CD4-positive, alpha-beta T cell treated with Interleukin-15 for 4 hours (primary cell): ENCODE results near the gene UGT8.
"Not testable (repeated sequence)": the region's sequence is repeated elsewhere in the genome, so short reads cannot be mapped to it uniquely, and the experiment has no call there.

Source experiments
- DNase-seq: peaks from one replicate; pipeline ENCODE4 v3.0.0-alpha.2; 2020; ENCODE audit warnings: low spot score

UGT8 gene, protein sequence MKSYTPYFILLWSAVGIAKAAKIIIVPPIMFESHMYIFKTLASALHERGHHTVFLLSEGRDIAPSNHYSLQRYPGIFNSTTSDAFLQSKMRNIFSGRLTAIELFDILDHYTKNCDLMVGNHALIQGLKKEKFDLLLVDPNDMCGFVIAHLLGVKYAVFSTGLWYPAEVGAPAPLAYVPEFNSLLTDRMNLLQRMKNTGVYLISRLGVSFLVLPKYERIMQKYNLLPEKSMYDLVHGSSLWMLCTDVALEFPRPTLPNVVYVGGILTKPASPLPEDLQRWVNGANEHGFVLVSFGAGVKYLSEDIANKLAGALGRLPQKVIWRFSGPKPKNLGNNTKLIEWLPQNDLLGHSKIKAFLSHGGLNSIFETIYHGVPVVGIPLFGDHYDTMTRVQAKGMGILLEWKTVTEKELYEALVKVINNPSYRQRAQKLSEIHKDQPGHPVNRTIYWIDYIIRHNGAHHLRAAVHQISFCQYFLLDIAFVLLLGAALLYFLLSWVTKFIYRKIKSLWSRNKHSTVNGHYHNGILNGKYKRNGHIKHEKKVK

DNA sequence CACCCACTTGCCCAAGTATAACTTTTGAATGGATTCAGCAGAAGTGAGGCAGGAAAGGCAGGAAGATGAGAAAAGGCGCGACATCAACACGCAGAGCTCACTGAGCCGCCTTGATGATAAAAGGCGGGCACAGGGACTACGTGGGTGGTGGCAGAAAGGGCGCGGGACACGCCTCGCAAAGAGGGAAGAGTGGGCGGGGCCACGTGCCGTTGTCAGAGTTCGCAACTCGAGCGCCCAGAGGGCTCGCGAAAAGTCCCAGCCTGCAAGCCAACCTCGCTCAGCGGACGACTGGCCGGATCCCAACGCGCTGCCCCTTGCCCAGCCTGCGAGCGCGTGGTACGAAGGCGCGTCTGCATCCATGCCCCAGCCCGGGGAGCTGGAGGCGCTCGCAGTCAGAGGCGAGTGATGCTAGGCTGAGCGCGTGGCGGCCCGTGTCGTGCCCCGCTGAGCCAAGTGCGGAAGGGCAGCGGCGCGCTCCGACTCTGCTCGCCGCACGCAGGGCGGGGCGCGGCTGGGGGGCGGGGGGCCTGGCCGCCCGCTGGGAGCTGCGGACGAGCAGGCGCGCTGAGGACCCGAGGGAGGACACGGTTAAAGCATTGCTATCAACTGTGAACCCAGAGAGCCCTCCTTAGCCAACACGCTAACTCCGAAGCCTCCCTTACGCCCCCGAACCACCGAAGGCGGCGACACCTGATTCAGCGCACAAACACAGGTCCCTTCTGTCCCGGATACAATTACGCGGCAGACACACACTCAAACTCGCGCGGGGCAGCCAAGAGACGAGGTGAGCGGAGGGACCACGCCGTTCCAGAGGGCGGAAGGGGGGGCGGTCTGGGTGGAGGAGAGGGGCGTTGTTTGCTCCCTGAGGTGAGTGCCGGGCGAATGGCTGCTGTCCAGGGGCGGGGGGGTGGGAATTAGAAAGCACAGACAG lies at the start of gene UGT8:
Gene UGT8, plus strand, starts transcription at position 617 of the 931 bp plus-strand sequence. CDS start 24,074 bp downstream, outside the sequence.
- peak; percentile 12 for DNase-seq

DNA sequence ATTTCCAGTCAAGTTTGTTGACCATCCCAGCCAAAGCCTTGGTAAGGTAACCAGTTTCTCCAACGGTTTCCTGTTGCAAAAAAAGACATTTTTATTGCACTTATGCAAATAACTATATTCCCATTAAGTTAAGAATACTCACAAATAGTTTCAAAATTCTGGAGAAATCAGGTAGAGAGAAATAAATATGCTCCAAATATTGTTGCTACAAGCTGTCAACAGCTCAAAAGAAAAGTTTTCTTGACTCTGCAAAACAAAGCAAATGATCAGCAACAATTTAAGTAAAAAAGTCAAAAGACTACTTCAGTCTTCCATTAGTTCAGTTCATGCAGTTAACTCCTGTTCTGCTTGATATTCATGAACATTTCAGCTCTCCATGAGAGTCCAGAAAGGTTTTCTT lies 49.0 kb upstream of the UGT8 start:
- DNase-seq = no peak

DNA sequence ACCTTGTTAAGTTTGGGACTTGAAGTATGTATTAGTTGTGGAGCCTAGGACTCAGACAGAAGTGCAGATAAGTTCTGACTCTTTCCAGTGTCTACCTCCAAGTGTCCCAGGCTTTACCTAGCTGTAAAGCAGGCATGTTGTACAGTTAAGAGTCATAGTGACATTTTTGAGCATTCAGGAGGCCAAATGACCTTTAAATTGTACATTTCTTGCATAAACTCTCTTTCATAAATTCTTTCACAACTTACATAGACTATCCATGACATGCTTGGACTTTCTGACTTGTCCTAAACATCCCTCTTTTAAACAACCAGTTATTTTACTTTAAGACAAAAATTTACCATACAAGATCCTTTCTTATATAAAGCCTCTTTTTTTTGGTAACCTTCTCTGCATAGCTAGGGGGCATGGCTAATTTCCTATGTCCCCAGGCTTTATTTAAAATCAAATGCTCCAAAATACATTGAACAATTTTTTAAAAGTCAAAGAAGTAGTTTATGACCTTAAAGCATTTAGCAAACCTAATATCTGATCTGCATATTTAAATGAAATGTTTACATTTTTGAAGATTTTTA lies 40.1 kb upstream of the UGT8 start:
- DNase-seq = no peak

DNA sequence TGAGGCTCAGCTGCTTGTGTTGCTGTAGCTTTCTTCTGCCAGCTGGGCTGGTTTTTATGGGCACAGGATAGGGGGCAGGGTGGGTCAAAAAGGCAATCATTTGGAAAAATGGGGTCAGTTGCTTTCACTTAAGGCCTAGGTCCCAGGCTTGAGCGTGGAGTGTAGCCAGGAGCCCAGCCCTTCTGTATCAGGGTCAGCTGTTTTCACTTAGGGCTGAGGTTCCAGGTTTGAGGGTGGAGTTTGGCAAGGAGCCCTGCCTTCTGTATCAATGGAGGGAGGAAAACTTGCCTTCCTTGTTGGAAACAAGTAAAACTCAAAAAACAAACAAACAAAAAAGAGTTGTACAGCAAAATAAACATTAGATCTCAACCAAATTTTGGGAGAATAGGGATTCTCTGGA lies 37.0 kb upstream of the UGT8 start:
- DNase-seq = no peak

DNA sequence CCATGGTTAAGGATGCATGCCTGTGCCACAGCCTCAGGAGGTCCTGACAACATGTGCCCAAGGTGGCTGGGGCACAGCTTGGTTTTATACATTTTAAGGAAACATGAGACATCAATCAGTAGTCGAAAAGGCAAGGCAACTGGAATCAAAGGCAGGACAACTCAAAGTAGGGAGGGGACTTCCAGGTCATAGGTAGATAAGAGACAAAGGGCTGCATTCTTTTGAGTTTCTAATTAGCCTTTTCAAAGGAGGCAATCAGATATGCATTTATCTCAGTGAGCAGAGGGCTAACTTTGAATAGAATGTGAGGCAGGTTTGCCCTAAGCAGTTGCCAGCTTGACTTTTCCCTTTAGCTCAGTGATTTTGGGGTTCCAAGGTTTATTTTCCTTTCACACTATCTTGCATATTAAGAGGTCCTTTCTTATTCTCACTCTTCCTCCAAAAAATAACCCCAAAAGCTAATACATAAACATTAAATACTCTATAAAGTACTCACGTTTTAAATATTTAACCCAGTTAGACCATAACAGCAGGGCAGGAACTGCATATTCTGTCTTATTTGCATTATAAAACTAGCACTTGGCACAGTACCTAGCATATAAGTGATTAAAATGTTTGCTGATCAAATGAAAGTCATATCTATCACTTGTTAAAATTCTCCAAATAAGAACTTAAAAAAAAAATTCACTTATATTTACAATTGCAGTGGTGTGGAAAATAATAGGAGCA lies 36.3 kb upstream of the UGT8 start:
- DNase-seq = no peak

DNA sequence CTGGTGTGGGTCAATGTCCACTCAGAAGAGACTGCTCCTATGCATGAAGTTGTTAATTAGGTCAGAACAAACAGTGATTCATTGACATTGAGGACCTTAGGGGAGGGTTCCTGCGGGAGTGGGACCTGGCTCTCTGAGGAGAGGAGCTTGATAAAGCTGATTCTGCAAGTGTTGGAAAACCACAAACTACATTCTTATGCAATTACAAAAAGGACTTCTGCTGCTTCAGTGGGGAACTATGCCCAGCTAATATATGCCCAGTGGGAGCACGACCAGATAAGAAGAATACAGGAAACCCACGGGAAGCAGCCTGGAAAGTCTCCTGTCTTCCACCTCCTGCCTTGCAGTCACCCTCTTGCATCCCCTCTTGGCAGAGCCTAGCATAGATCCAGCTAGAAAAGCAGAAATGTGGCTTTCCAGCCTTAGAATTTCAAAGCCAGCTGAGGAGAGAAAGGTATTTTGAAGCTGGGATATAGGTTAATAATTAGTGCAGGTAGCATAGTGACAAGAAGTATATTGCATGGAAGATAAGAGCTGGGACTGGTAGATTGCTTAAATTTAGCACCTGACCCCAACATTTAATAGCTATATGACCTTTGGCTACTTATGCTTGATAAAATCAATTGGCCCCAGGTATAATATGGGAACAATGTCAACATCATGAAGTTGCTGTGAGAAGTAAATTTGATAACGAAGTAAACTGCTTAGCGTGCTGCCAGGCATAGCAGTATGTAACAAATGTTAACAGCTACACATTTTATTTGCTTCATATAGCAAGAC lies 34.9 kb upstream of the UGT8 start:
- DNase-seq = no peak

DNA sequence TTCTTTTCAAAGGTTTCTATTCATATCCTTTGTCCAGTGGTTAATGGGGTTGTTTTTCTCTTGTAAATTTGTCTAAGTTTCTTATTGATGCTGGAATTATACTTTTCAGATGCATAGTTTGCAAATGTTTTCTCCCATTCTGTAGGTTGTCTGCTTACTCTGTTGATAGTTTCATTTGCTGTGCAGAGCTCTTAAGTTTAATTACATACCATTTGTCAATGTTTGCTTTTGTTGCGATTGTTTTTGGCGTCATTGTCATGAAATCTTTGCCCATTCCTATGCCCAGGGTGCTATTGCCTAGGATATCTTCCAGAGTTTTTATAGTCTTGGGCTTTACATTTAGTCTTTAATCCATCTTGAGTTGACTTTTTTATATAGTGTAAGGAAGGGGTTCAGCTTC lies 21.2 kb upstream of the UGT8 start:
- DNase-seq = no peak

DNA sequence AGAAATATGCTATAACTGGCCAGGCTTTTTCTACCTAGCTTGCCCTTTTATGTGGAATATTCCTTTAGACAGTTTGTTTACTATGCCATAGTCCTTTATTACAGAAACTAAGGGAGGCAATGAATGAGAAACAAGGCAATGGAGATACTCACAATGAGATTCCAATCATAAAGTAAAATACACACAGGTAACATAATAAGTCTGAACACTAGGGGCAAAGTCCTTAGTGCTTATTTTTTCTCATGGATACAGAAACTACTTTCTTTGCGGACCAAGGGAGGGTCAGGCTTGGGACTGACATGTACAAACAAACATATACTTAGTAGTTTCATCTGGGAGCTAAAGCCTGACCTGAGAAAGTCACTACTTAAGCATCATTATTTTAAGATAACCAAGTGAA lies 16.0 kb upstream of the UGT8 start:
- DNase-seq = no peak

DNA sequence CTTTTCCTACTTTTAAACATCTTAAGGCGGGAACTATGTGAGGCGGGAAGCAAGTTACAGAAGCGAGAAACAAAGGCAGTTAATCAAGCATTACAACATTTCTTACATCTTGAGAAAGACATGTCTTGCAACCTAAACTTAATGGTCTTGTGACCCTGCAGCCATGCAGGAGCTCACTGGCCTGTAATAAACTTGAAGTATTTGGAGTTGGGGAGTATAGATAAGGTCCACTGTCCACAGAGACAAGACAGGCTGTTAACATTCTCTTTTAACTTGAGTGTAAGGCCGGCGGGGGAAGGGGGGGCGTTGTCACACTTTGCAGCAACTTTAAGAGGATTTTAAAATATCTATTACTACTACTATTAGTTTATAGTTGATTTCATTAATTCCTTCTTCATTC lies 10.3 kb upstream of the UGT8 start:
- DNase-seq = no peak

DNA sequence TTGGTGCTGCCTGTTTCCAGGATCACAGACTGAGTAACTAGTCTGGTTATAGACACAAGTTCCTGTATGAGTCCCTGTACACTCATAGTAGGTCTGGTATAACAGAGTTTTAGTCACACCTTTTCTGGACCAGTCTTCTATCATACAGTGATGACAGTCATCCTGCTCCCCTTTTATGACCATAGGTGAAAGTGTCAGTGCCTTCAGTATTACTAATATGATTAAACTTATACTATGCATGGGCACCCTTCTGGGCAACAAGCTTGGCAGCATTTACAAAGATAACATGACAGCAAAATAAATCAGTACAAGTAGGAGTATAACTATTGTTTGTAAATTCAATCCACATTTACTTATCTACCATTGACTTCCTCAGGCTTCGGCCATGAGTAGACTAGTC lies 8.2 kb upstream of the UGT8 start:
- not testable (repeated sequence) for DNase-seq

DNA sequence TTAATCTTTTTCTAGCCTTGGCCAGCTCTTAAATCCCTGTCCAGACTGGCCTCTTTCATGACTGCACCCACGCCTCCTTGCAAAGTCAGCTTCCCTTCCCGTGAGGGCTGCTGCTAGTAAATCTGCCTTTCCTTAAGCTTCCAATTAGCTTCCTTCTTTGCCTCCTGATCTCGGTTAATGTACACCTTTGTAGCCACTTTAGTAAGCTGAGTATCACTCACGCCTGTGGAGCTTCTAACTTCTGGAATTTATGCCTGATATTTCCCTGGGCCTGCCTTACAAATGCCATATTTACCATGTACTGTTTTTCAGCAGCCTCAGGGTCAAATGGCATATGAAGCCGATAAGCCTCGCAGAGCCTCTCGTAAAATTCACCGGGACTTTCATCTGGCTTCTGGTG lies 5.1 kb upstream of the UGT8 start:
- DNase-seq = no peak

DNA sequence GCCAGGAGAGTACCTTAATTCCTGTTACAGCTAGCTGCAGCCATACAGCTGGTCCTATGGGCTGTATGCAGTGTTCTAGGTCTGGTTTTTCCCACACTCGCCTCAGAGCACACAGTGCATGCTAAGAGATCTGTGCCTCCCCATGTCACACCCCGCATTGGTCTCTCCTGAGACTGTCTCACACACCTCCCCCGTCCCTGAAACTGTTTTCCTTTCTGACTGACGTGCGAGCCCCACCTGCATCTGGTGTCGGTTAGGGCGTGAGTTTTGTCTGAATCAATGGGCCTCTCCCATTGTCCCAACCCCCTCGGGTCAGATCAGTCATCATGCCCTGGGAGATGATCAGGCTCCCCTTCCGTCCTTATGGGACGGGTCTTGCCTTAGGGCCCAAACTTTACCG lies 3.4 kb upstream of the UGT8 start:
- DNase-seq = no peak

DNA sequence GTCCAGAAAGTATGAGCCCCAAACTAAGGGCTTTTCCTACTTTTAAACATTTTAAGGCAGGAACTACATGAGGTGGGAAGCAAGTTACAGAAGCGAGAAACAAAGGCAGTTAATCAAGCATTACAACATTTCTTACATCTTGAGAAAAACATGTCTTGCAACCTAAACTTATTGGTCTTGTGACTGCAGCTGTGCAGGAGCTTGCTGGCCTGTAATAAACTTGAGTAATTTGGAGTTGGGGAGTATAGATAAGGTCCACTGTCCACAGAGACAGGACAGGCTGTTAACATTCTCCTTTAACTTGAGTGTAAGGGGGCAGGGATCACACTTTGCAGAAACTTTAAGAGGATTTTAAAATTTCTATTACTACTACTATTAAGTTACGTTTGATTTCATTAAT lies 2.7 kb upstream of the UGT8 start:
- no peak for DNase-seq

DNA sequence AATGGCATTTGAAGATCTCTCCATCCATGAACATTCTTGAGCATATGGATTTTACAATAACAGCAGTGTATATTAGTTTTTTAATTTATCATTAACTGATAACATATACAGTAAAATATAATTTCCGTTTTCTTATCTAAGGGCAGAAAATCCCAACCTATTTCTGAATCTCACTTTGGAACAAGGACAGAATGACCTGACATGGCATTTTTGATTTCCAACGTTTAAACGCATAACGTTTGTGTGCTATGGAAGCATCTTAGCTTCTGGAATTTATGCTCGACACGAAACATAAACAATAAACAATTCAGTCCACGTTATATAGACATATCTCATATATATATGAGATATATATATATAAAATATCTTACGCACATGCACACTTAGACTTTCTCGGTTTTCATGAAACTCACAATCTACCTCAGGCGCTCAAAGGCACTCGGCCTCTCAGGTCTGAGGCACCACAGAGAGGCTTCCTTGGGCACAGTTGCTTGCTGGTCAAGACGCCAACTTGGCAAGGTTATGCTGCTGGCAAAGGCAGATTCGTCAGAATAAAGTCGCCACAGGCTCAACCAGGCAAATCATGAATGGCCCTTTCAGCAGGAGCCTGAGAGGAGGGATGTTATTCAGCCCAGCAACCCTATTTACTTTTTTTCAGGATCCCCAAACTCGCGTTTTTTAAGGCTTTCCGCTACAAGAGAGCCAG lies 1.0 kb upstream of the UGT8 start:
- no peak for DNase-seq

DNA sequence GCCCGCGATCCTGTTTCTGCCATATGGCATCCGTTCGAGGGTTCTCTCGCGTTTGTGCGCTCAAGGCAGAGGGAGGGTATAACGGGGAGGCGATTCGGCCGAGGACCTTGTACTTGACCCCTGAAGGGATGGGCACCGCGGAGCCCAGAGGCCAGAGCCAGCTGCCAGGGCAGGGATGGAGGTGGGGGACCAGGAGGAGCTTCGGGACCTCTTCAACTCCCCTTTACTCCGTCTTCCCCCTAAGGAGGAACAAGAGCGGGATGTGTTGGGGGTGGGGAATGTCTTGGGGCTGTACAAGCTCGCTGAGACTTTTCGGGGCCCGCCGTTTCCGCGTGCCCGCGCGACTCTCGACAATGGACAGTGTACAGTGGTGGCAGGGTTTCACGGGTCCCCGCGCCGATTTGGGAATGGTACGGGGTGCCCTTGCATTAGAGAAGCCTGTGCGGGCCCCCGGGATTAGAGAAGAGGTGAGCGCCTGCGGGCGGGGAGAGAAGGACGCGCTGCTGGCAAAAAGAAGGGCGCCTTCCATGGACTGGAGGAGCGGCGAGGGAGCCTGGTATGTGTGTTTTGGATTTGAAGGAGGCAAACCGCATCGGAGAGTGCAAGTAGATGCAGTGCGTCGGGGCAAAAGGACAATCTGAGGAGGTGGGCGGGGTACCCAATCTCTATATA lies 760 bp downstream of the UGT8 start:
- DNase-seq = no peak

DNA sequence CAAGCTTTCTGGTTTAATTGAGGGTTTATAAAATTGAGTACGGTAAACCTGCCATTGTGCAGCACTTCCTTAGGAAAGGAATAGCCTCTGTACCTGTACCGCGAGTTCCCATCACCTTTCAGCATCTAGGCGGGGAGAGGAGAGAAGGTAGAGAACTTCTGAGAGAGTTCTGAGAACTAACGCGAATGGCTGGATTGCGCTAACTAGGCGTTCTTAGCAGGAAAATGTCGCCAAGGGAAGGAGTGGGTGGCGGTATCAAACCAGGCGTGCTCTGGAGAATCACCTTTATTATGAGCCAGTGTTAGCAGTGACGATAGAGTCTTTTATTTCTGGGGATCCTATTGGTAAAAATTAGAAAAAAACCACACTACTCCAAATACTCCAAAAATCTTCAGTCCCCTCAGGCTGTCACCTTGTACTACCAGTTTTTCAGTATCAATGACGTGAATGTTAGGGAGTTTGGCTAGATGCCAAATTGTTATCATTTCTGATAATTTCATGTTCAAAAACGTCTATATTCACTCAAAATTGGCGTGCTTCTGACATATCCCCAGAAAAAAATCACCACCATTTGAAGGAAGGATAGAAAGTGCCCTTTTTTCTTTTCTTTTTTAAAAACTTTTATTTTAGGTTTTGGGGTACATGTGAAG lies 1.4 kb downstream of the UGT8 start:
- DNase-seq = no peak

DNA sequence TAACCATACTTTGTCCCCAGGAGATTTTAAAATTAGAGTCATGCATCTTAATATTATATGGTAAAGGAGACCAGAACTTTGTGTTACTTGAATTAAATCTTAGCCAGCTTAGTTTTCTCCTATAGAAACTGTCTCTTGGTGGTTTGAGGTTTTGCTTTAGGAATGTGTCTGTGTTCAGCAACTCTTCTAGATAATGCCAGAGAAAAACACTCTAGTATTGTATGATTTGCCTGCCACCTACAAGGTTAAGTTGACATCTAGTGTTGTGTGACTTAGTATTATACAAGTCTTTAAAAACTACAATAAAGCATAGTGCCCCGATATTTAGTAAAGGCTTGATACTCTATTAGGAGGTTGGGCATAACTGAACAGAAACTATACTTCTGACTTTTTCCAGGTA lies 2.1 kb downstream of the UGT8 start:
- no peak for DNase-seq

DNA sequence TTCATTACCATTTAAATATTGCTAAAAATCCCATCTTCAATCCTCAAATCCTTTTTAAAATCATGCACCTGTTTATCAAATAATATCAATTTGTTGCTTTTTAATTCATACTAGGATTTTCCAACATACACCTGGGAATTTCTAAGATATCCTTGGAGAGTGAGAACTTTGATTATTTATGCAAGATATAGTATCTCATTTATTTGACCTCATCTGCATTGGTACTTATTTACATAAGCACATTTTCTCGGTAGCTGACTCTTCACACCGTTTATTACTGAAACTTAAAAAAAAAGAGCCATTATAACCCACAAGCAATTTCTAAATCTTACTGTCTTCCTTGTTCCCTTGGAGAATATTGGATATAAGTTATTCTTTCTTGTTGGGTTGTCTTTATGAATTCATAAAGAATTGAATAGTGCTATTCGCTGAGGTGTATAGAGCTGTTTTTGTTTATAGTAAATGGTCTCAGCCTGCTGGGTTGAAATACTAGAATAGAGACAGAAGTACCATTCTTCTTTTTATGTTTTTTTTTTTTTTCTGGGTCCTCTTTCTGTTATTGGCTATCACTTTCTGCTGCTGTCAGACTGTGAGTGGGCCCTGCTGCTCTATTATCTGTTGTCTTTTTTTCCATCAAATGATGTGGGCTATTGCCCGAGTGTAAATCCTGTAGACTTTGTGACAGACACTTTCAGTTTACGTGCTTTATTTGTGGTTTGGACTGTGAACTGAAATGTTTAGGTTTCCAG lies 2.9 kb downstream of the UGT8 start:
- no peak for DNase-seq

DNA sequence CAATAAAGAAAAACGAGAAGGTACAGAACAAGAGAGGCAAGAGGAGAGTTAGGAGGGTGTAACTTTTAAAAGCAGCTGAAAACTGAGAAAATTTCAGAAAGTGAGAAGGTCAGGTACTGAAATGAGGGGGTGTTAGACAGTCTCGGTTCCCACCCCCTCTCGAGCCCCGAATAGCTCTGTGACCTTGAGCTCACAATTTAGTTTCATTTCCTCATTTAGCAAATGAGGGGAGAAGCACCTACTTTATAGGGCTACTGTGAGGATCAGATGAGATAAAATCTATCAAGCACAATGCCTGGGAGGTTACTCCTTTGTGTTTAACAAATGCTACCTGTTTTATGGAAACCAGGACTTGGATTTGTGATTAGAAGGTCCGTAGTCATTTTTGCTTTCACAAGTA lies 4.9 kb downstream of the UGT8 start:
- no peak for DNase-seq
